Amygdala (tissue), 56 donors: ENCODE measurements around the gene RABEP2.
"Not testable (repeated sequence)": the region's sequence is repeated elsewhere in the genome, so short reads cannot be mapped to it uniquely, and the experiment has no call there.

ENCODE experiments used
- DNase-seq, 56 donors: peaks; one replicate each; lab custom pipeline; 2025; lab: John Stamatoyannopoulos, UW

RABEP2 gene

DNA sequence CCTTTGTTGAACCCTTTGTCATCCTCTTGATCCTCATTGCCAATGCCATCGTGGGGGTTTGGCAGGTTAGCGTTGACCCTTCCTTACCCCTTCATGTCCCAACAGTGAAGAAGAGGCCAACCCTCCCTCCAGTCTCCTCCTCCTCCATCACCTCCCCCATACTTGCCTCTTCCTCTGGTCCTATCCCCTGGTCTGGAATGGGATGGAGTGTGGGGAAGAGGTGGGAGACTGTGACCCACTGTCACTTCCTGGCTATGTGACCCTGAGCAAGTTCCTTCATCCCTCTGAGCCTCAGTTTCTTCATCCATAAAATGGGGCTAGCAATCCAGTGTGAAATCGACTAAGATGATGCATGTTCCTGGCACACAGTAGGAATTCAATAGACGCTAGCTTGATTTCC, 44.1 kb downstream of the RABEP2 start:
- no peak for DNase-seq

GRCh38 chr16:28880589-28880915, 44.5 kb downstream of the RABEP2 start:
- DNase-seq: no peak

- DNase-seq: peak in 55 of 56 donors; percentile 32 to 92 (median 74)
Observed at GRCh38 chr16:28879841-28880588, 45.0 kb downstream of the RABEP2 start.

DNA sequence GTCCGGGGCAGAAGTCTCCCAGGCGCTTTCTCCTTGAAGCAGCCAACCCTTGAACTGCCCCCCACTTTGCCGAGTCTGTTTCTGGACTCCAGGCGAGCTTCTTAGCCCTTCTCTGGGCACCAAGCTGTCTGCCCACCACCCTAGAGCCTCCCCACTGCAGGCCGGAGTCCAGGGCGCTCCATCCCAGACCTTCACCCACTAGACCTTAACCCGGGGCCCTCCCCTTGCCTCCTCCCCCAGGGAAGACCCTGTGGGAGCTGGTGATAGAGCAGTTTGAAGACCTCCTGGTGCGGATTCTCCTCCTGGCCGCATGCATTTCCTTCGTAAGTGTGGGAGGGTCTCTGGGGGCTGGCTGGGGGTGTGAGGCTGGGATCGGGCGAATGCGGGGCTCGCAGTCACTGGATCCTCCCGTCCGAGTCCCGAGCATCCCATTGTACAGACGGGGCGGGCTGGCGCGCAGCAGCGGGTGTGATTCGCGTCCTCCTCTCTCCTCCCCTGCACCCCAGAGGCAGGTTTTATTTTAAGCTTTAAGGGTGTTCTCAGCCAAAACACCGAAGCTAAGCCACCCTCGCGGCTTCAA, 45.7 kb downstream of the RABEP2 start:
- DNase-seq: peak in 2 of 56 donors; percentile 39 to 55

GRCh38 chr16:28878083-28878926, 46.7 kb downstream of the RABEP2 start, which contains the start of gene ATP2A1:
ATP2A1 (plus strand) TSS chr16:28878488; CDS start chr16:28878672, 184 bp downstream.
- DNase-seq: no peak

GRCh38 chr16:28877655-28878000, 47.4 kb downstream of the RABEP2 start:
- DNase-seq: no peak

GRCh38 chr16:28876973-28877654, 47.9 kb downstream of the RABEP2 start:
- DNase-seq: no peak

GRCh38 chr16:28876019-28876659, 48.9 kb downstream of the RABEP2 start:
- peak in 1 of 56 donors; percentile 2 for DNase-seq

DNA sequence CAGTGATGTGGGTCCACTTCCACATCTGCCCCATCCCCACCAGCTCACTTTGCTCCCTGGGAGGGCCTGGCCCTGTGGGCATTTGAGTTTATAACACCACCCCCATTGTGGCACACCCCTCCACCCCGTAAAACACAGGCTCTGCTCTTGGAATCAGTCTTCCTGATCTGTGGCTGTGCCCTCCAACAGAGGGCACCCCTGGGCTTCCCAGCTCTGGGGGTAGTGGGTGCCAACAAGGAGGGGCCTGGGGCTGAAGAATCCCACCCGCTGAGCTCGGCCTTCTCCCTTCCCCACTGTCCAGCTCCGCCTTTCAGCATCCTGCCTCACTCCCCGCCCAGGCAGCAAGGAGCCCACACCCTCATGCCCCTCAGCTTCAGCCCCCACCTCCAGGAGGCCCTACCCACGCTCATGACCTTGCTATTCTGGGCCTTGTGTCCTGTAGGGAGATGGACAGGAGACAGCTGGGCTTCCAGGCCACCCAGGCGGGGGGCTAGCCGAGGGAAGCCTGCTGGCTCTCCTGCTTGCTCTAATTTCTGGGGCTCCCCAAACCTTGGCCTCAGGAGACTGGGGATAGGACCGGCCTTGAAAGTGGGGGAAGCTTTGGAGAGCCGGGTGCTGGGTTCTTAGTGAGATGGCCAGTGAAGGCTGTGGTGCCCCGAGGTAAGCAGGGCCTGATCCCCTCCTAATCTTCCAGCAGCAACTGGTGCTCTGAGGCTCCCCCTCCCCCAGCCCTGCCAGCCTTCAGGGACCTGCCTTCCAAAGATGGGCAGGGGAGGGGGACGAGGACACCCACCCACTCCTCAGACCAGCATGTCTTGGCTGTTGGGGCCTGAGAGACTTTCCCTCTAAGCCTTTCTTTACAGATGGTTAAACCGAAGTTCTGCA, 49.7 kb downstream of the RABEP2 start:
- DNase-seq: no peak

DNA sequence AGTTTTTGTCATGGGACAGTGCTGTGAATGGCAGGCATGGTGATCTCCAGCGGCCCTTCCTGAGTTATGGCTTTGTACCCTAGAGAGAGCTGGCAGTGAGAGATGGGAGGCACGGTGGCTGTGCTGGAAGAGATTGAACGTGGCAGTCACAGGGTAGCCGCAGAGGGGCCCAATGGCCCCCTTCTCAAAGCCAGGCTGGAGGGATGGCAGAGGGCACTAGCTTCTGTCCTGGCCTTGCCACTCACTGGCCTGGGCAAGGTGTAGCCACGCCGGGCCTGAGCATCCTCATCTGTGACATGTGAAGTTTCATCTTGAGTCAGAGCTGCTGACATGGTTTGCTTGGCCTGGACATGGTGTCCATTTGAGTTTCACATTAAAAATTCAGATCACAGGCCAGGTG, 50.6 kb downstream of the RABEP2 start:
- no peak for DNase-seq

- no peak for DNase-seq
Observed at GRCh38 chr16:28873543-28874201, 51.4 kb downstream of the RABEP2 start.

DNA sequence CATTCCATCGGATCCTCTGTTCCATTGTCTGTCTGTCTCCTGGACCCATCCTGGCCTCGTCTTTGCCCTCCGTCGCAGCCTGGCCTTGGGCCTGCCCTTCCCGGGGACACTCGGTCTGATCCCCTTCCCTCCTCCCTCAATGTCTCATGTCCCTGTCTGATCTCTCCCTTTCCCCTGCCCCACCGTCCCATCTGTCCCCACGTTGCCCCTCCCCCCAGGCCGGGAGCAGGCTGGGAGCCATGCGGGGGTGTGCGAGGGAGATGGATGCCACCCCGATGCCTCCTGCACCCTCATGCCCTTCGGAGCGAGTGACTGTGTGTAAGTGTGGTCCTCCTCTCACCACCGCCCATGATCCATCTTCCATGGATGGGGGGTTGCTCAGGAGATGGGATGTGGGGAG, 52.1 kb downstream of the RABEP2 start:
- DNase-seq: no peak

- no peak for DNase-seq
Observed at GRCh38 chr16:28869201-28869600, 55.8 kb downstream of the RABEP2 start.

- not testable (repeated sequence) for DNase-seq
Observed at GRCh38 chr16:28867646-28868045, 57.4 kb downstream of the RABEP2 start.

DNA sequence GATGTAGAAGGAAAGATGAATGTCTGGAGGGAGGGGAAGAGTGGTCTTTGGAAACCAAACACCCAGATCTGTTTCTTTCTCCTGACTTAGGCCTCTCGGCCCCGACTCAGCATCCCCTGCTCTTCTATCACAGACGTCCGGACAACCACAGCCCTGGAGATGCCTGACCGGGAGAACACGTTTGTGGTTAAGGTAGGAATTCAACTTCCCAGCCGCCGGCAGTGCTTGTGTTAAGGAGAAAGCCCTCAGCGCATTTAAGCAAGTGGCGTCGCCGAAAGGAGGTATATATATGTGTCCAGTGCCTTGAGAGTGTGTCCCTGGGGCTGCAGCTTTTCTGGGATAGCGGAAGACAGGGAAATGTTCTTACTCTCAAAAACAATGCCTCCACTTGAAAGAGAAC, 57.8 kb downstream of the RABEP2 start:
- no peak for DNase-seq

- no peak for DNase-seq
Observed at GRCh38 chr16:28866454-28866804, 58.6 kb downstream of the RABEP2 start.

DNA sequence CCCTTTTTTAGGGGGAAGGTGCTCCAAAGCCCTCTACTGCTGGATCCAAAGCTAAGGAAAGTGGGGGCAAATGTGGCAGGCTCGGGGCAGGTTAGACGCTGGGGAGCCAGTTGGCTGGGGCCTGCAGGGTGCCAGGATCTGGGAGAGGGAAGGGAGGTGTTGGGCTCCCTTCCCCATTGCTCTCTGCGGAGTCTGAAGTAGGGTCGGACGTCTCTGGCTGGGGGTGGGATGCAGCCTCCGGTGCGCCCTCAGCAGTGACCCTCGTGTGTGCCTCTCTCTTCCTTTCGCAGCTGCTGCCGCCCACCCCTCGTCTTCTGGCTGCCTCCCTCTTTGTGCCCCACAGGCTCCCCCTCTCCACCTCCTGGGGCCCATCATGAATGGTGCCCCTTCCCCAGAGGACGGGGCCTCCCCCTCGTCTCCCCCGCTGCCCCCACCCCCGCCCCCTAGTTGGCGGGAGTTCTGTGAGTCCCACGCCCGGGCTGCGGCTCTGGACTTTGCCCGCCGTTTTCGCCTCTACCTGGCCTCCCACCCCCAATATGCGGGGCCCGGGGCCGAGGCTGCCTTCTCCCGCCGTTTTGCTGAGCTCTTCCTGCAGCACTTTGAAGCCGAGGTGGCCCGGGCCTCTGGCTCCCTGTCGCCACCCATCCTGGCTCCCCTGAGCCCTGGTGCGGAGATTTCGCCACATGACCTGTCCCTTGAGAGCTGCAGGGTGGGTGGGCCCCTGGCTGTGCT, 59.1 kb downstream of the RABEP2 start:
- DNase-seq: no peak

- DNase-seq: no peak
Observed at GRCh38 chr16:28865001-28865688, 59.9 kb downstream of the RABEP2 start.
